SK-N-SH (cell line): ENCODE measurements around the gene CPN2. TPM values are rescaled to one million over a fixed set of nuclear protein-coding genes. Genes with fewer than 3 reads are reported as not detected.

Source experiments
- CTCF ChIA-PET: fragments of 300-600, 350-600 bp; formaldehyde crosslinking; extraction: SDS; loops from one replicate; lab custom pipeline; 2021; lab: Yijun Ruan, JAX
- POLR2A ChIA-PET: fragments of 350-600 bp; sonication (Branson Sonifier 250); formaldehyde crosslinking; extraction: SDS; loops from one replicate; lab custom pipeline; 2020; ENCODE audit warnings: antibody characterized with exemption, inconsistent platforms; lab: Yijun Ruan, JAX
- DNase-seq: peaks from one replicate; pipeline ENCODE4 v3.0.0; 2012
- H2AFZ ChIP-seq: fragments of 200-600 bp; sonication (generic); 2 replicates; pipeline ENCODE4 v1.8.1; 2016; ENCODE audit warnings: antibody characterized with exemption, mild to moderate bottlenecking, low read depth
- H3F3A ChIP-seq: fragments of 200-600 bp; sonication (generic); replicated peaks from 2 replicates; pipeline ENCODE3; 2016; ENCODE audit warnings: antibody characterized with exemption, mild to moderate bottlenecking; ENCODE audit not compliant: insufficient read depth
- H3K27ac ChIP-seq, 2 experiments: fragments of 200-500 bp in 1 of 2; fragments of 200-600 bp in 1 of 2; sonication (Bioruptor generic) in 1 of 2; sonication (generic), shearing (Covaris generic) in 1 of 2; 2 replicates each; pipeline versions ENCODE4 v1.5.1 to v1.6.1; 2014 to 2016; ENCODE audit warnings: low read depth in 2 of 2, inconsistent platforms in 1 of 2, low read length in 1 of 2, mild to moderate bottlenecking in 1 of 2, mixed read lengths in 1 of 2
- H3K27me3 ChIP-seq: fragments of 200-600 bp; sonication (generic), shearing (Covaris generic); 2 replicates; pipeline ENCODE4 v1.6.1; 2016; ENCODE audit warnings: mixed run types; ENCODE audit not compliant: insufficient read depth
- H3K36me3 ChIP-seq, 2 experiments: fragments of 200-500 bp in 1 of 2; fragments of 200-600 bp in 1 of 2; sonication (Bioruptor generic) in 1 of 2; sonication (generic) in 1 of 2; replicated peaks in 1 of 2; 2 replicates each; pipeline versions ENCODE3 to v1.5.1; 2014 to 2016; ENCODE audit warnings: low read length in 1 of 2, mild to moderate bottlenecking in 1 of 2; ENCODE audit not compliant: insufficient read depth in 2 of 2, control insufficient read depth in 1 of 2
- H3K4me1 ChIP-seq, 2 experiments: fragments of 200-500 bp in 1 of 2; fragments of 200-600 bp in 1 of 2; sonication (Bioruptor generic) in 1 of 2; sonication (generic), shearing (Covaris generic) in 1 of 2; 2 replicates each; pipeline versions ENCODE4 v1.5.1 to v1.6.1; 2014 to 2016; ENCODE audit warnings: low read depth in 1 of 2, low read length in 1 of 2, mixed run types in 1 of 2; ENCODE audit not compliant: insufficient read depth in 2 of 2, control insufficient read depth in 1 of 2
- H3K4me2 ChIP-seq: fragments of 200-600 bp; sonication (generic), shearing (Covaris generic); 2 replicates; pipeline ENCODE4 v1.6.1; 2017; ENCODE audit warnings: mixed run types
- H3K4me3 ChIP-seq, 2 experiments: fragments of 200-500 bp in 1 of 2; fragments of 200-600 bp in 1 of 2; sonication (Bioruptor generic) in 1 of 2; sonication (generic), shearing (Covaris generic) in 1 of 2; 2 replicates each; pipeline versions ENCODE4 v1.5.1 to v1.8.1; 2014 to 2016; ENCODE audit warnings: low read depth in 2 of 2, inconsistent platforms in 1 of 2, low read length in 1 of 2, mild to moderate bottlenecking in 1 of 2, mixed read lengths in 1 of 2, moderate library complexity in 1 of 2
- H3K79me2 ChIP-seq: fragments of 200-600 bp; sonication (generic); 2 replicates; pipeline ENCODE4 v1.8.1; 2017; ENCODE audit warnings: mild to moderate bottlenecking; ENCODE audit not compliant: insufficient read depth
- H3K9ac ChIP-seq: fragments of 200-600 bp; sonication (generic); 2 replicates; pipeline ENCODE4 v1.6.1; 2017; ENCODE audit warnings: mixed run types
- H3K9me2 ChIP-seq: fragments of 200-600 bp; sonication (generic); 2 replicates; pipeline ENCODE4 v1.6.1; 2017; ENCODE audit warnings: mixed run types
- H3K9me3 ChIP-seq: fragments of 200-600 bp; sonication (generic); 2 replicates; pipeline ENCODE4 v1.6.1; 2017; ENCODE audit warnings: mixed run types, mild to moderate bottlenecking, moderate library complexity
- H4K20me1 ChIP-seq: fragments of 200-600 bp; sonication (generic); 2 replicates; pipeline ENCODE4 v1.6.1; 2017; ENCODE audit warnings: mild to moderate bottlenecking, mixed run types; ENCODE audit not compliant: insufficient read depth
- EP300 ChIP-seq, 2 experiments: IDR thresholded peaks; 2 replicates each; pipeline versions ENCODE4 v1.4.0 to v1.6.1; 2012; ENCODE audit warnings: borderline replicate concordance in 1 of 2, low read depth in 1 of 2, low read length in 1 of 2
- EZH2phosphoT487 ChIP-seq: fragments of 200-600 bp; sonication (generic); IDR thresholded peaks from 2 replicates; pipeline ENCODE4 v1.6.1; 2017; ENCODE audit warnings: low read depth, mixed run types, mild to moderate bottlenecking, antibody characterized with exemption, moderate library complexity, borderline replicate concordance
- FOXJ3 ChIP-seq: sonication (generic); formaldehyde crosslinking; IDR thresholded peaks from 2 replicates; pipeline ENCODE4 v1.5.1; 2020; ENCODE audit warnings: mild to moderate bottlenecking, missing genetic modification reagents
- GABPA ChIP-seq: IDR thresholded peaks from 2 replicates; pipeline ENCODE4 v1.4.0; 2012; ENCODE audit warnings: low read depth, mild to moderate bottlenecking
- JUND ChIP-seq: IDR thresholded peaks from 2 replicates; pipeline ENCODE4 v1.4.0; 2012
- MEF2A ChIP-seq: IDR thresholded peaks from 2 replicates; pipeline ENCODE4 v1.4.0; 2012; ENCODE audit warnings: low read depth, borderline replicate concordance
- MXI1 ChIP-seq: IDR thresholded peaks from 2 replicates; pipeline ENCODE4 v1.6.1; 2012; ENCODE audit warnings: mild to moderate bottlenecking, low read depth, low read length, improper control_type of control experiment
- NFIC ChIP-seq: IDR thresholded peaks from 2 replicates; pipeline ENCODE4 v1.4.0; 2012; ENCODE audit warnings: borderline replicate concordance
- POLR2AphosphoS5 ChIP-seq: IDR thresholded peaks from 2 replicates; pipeline ENCODE4 v1.6.1; 2012; ENCODE audit warnings: low read depth, low read length
- RAD21 ChIP-seq: IDR thresholded peaks from 2 replicates; pipeline ENCODE4 v1.6.1; 2012; ENCODE audit warnings: mild to moderate bottlenecking, low read length
- RCOR1 ChIP-seq: fragments of 150-350 bp; IDR thresholded peaks from 2 replicates; pipeline ENCODE4 v1.6.1; 2017; ENCODE audit warnings: antibody characterized with exemption, low read length
- RFX5 ChIP-seq: IDR thresholded peaks from 2 replicates; pipeline ENCODE4 v1.6.1; 2012; ENCODE audit warnings: mild to moderate bottlenecking, improper control_type of control experiment, low read length
- RXRA ChIP-seq: IDR thresholded peaks from 2 replicates; pipeline ENCODE4 v1.4.0; 2012; ENCODE audit warnings: low read depth, mild to moderate bottlenecking, borderline replicate concordance
- SMC3 ChIP-seq: IDR thresholded peaks from 2 replicates; pipeline ENCODE4 v1.6.1; 2012; ENCODE audit warnings: low read depth, low read length, improper control_type of control experiment
- TAF1 ChIP-seq: IDR thresholded peaks from 2 replicates; pipeline ENCODE4 v1.6.1; 2012; ENCODE audit warnings: low read depth, mild to moderate bottlenecking, low read length, moderate library complexity, borderline replicate concordance
- TCF12 ChIP-seq: IDR thresholded peaks from 2 replicates; pipeline ENCODE4 v1.4.0; 2012
- whole genome bisulfite sequencing: methylation state at CpG from one replicate; pipeline ENCODE4 v1.1.6; 2017; ENCODE audit warnings: low lambda C conversion rate; 5-methylcytosine and 5-hydroxymethylcytosine counted together
- polyA plus RNA-seq, 3 experiments: library from polyadenylated mRNA; depleted of rRNA; stranded (reverse); fragments of >200 nt; gene quantifications; 2 replicates each; pipeline ENCODE4 v1.2.3, GENCODE V29; 2012
- TF ChIP-seq, protein P1 (sequence below): IDR thresholded peaks from 2 replicates; pipeline ENCODE4 v1.6.1; 2012; ENCODE audit warnings: mild to moderate bottlenecking, low read depth, low read length, moderate library complexity
- TF ChIP-seq, protein P2 (sequence below): IDR thresholded peaks from 2 replicates; pipeline ENCODE4 v1.4.0; 2012; ENCODE audit warnings: low read depth
- TF ChIP-seq, protein P3 (sequence below): IDR thresholded peaks from 2 replicates; pipeline ENCODE4 v1.4.0; 2012; ENCODE audit warnings: low read depth, borderline replicate concordance
- TF ChIP-seq, protein P4 (sequence below): fragments of 200-600 bp; sonication (generic); IDR thresholded peaks from 2 replicates; pipeline ENCODE4 v1.6.1; 2017; ENCODE audit warnings: antibody characterized with exemption, mild to moderate bottlenecking, moderate library complexity

Gene CPN2
- polyA plus RNA-seq, 1 of the 3 experiments (the other 2 are of a cell fraction), result not detected

DNA sequence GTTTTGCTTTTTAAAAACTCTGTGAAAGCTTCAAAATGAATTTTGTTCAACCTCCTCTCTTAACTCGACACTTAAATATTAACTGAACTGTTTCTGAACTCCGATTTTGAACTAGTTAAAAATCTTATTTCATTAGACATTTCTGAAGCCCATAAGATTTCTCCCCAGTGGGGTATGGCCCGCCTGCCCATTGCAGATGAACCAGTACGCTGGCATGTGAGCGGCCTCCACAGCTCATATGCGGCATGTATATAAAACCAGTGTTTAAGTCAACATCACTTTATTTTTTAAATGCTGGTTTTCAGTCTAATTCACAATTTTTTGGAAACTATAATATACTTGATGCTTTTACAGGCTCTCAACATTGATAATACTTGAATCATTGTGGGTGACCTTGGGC is 50.2 kb downstream of the CPN2 start:
- no peaks in the 10 kb centered on the region for H3F3A ChIP-seq
- no peaks in the 10 kb centered on the region for H3K79me2 ChIP-seq
- no peaks in the 10 kb centered on the region for H4K20me1 ChIP-seq
- WGBS, result 87% methylated on average over 6 of the region's 6 CpGs
- no peaks in the 10 kb centered on the region for H3K9me2 ChIP-seq
- peaks cover 13% of the 10 kb centered on the region for H3K27me3 ChIP-seq
- no peak overlapping the region for H3K27ac ChIP-seq
- H3K36me3 ChIP-seq, result no peaks in the 10 kb centered on the region
- H3K9me3 ChIP-seq, result no peaks in the 10 kb centered on the region
- H2AFZ ChIP-seq, result no peak overlapping the region
- ChIA-PET CTCF (interaction anchor here (1.3 to 1.9 kb wide), 2 partner anchors 12 to 89 kb away, joined by 3 to 6 read pairs; no protein-coding TSS in a partner anchor), POLR2A (no interaction called here)
- no peak for TF ChIP-seq TCF12
- TF ChIP-seq POLR2AphosphoS5, result no peak
- TF ChIP-seq TAF1, result no peak
- TF ChIP-seq FOXJ3 (CRISPR knock-in tag), result no peak
- no peak for TF ChIP-seq RCOR1
- TF ChIP-seq EZH2phosphoT487, result no peak
- TF ChIP-seq JUND, result no peak
- TF ChIP-seq MEF2A, result no peak
- no peak for TF ChIP-seq SMC3
- no peak for TF ChIP-seq NFIC
- TF ChIP-seq RAD21, result no peak
- no peak for TF ChIP-seq GABPA
- TF ChIP-seq EP300 (IDR thresholded peaks at IDR 0.05; ENCODE audit: borderline replicate concordance in 1 of 2, low read depth in 1 of 2, low read length in 1 of 2), result no peak
- TF ChIP-seq, protein P1, sequence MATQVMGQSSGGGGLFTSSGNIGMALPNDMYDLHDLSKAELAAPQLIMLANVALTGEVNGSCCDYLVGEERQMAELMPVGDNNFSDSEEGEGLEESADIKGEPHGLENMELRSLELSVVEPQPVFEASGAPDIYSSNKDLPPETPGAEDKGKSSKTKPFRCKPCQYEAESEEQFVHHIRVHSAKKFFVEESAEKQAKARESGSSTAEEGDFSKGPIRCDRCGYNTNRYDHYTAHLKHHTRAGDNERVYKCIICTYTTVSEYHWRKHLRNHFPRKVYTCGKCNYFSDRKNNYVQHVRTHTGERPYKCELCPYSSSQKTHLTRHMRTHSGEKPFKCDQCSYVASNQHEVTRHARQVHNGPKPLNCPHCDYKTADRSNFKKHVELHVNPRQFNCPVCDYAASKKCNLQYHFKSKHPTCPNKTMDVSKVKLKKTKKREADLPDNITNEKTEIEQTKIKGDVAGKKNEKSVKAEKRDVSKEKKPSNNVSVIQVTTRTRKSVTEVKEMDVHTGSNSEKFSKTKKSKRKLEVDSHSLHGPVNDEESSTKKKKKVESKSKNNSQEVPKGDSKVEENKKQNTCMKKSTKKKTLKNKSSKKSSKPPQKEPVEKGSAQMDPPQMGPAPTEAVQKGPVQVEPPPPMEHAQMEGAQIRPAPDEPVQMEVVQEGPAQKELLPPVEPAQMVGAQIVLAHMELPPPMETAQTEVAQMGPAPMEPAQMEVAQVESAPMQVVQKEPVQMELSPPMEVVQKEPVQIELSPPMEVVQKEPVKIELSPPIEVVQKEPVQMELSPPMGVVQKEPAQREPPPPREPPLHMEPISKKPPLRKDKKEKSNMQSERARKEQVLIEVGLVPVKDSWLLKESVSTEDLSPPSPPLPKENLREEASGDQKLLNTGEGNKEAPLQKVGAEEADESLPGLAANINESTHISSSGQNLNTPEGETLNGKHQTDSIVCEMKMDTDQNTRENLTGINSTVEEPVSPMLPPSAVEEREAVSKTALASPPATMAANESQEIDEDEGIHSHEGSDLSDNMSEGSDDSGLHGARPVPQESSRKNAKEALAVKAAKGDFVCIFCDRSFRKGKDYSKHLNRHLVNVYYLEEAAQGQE, result no peak
- no peak for TF ChIP-seq RXRA
- no peak for TF ChIP-seq RFX5
- TF ChIP-seq MXI1, result no peak
- TF ChIP-seq, protein P2, sequence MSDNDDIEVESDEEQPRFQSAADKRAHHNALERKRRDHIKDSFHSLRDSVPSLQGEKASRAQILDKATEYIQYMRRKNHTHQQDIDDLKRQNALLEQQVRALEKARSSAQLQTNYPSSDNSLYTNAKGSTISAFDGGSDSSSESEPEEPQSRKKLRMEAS, result no peak
- TF ChIP-seq, protein P3, sequence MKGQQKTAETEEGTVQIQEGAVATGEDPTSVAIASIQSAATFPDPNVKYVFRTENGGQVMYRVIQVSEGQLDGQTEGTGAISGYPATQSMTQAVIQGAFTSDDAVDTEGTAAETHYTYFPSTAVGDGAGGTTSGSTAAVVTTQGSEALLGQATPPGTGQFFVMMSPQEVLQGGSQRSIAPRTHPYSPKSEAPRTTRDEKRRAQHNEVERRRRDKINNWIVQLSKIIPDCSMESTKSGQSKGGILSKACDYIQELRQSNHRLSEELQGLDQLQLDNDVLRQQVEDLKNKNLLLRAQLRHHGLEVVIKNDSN, result no peak
- TF ChIP-seq, protein P4, sequence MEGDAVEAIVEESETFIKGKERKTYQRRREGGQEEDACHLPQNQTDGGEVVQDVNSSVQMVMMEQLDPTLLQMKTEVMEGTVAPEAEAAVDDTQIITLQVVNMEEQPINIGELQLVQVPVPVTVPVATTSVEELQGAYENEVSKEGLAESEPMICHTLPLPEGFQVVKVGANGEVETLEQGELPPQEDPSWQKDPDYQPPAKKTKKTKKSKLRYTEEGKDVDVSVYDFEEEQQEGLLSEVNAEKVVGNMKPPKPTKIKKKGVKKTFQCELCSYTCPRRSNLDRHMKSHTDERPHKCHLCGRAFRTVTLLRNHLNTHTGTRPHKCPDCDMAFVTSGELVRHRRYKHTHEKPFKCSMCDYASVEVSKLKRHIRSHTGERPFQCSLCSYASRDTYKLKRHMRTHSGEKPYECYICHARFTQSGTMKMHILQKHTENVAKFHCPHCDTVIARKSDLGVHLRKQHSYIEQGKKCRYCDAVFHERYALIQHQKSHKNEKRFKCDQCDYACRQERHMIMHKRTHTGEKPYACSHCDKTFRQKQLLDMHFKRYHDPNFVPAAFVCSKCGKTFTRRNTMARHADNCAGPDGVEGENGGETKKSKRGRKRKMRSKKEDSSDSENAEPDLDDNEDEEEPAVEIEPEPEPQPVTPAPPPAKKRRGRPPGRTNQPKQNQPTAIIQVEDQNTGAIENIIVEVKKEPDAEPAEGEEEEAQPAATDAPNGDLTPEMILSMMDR, result no peak
- H3K9ac ChIP-seq, result no peak overlapping the region
- no peak overlapping the region for H3K4me3 ChIP-seq
- no peak for DNase-seq
- H3K4me1 ChIP-seq, result peaks cover 0 to 22% of the 10 kb centered on the region in 2 experiments; a peak in 1 of 4 replicates
- no peak overlapping the region for H3K4me2 ChIP-seq
